ENCODE measurements around the gene LY9.

DNA sequence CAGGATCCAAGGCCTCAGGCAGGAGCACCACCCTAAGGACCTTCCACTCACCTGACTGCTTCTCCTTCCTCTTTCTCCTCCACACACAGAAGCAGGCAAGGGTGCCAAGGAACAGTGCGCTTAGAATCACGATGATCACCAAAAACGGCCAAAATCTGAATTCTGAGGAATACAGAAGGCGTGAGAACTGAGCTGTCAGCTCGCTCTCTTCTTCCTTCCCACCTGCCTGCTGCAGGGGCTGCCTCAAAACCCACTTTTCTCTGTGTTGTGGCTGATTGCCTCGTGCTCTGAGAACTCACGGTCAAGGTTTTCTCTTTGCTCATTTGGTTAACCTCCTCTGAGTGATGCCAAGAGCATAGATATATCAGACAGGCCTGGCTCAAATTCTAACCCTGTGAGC lies 42.9 kb downstream of the LY9 start:
- TF ChIP-seq, protein P1, sequence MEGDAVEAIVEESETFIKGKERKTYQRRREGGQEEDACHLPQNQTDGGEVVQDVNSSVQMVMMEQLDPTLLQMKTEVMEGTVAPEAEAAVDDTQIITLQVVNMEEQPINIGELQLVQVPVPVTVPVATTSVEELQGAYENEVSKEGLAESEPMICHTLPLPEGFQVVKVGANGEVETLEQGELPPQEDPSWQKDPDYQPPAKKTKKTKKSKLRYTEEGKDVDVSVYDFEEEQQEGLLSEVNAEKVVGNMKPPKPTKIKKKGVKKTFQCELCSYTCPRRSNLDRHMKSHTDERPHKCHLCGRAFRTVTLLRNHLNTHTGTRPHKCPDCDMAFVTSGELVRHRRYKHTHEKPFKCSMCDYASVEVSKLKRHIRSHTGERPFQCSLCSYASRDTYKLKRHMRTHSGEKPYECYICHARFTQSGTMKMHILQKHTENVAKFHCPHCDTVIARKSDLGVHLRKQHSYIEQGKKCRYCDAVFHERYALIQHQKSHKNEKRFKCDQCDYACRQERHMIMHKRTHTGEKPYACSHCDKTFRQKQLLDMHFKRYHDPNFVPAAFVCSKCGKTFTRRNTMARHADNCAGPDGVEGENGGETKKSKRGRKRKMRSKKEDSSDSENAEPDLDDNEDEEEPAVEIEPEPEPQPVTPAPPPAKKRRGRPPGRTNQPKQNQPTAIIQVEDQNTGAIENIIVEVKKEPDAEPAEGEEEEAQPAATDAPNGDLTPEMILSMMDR (conservative IDR thresholded peaks at IDR 0.05; ENCODE audit: low read depth, low read length), result no peak
- TF ChIP-seq EZH2 (IDR thresholded peaks at IDR 0.05; ENCODE audit: low read length, unreplicated experiment), result no peak
